Vagina (tissue), 2 donors: ENCODE data around the gene SCYL3. TPM values are rescaled to one million over a fixed set of nuclear protein-coding genes. Genes with fewer than 3 reads are reported as not detected.

Source experiments
- DNase-seq, 2 donors: peaks; one replicate each; pipeline ENCODE4 v3.0.0-alpha.2; 2017; ENCODE audit errors: extremely low spot score in 2 of 2
- H3K27ac ChIP-seq: fragments of 200-600 bp; sonication (generic); one replicate; pipeline ENCODE4 v1.5.1; 2019
- H3K27me3 ChIP-seq: fragments of 200-600 bp; sonication (generic); one replicate; pipeline ENCODE4 v1.5.1; 2019
- H3K36me3 ChIP-seq, 2 donors: fragments of 200-600 bp; sonication (generic); one replicate each; pipeline ENCODE4 v1.5.1; 2017 to 2019
- H3K4me1 ChIP-seq: fragments of 200-600 bp; sonication (generic); one replicate; pipeline ENCODE4 v1.5.1; 2019
- H3K4me3 ChIP-seq, 2 donors: fragments of 200-600 bp; sonication (generic); 1 replicate in 1 of 2; 2 replicates in 1 of 2; pipeline ENCODE4 v1.5.1; 2016 to 2019
- H3K9me3 ChIP-seq: fragments of 200-600 bp; sonication (generic); one replicate; pipeline ENCODE4 v1.5.1; 2019
- POLR2A ChIP-seq, 2 donors: fragments of 450-650 bp; IDR thresholded peaks; one replicate each; pipeline ENCODE4 v1.6.1; 2017; ENCODE audit warnings: antibody characterized with exemption in 2 of 2, mild to moderate bottlenecking in 2 of 2, moderate library complexity in 2 of 2
- POLR2AphosphoS5 ChIP-seq, 2 donors: sonication (generic); formaldehyde crosslinking; IDR thresholded peaks; one replicate each; pipeline ENCODE4 v1.9.0; 2017; ENCODE audit warnings: antibody characterized with exemption in 2 of 2, mild to moderate bottlenecking in 2 of 2, low read depth in 1 of 2; ENCODE audit not compliant: insufficient read depth in 1 of 2
- intact Hi-C: fragments of 100-400 bp; cut with DNase I; formaldehyde crosslinking; loops from one replicate; pipeline ENCODE4 v1.15.1; 2023
- total RNA-seq: library from RNA; depleted of rRNA; stranded (reverse); fragments of >200 nt; gene quantifications from one replicate; pipeline ENCODE4 v1.2.3, GENCODE V29; 2016
- TF ChIP-seq, protein P1 (sequence below), 3 experiments: fragments of 450-650 bp in 2 of 3; fragments of 200-600 bp in 1 of 3; sonication (generic) in 1 of 3; IDR thresholded peaks; one replicate each; pipeline ENCODE4 v1.5.1; 2017 to 2019; ENCODE audit warnings: antibody characterized with exemption in 3 of 3, mild to moderate bottlenecking in 2 of 3, moderate library complexity in 2 of 3

SCYL3 gene
- total RNA-seq, 1 donor from 2014 or later, result 11.8 TPM

DNA sequence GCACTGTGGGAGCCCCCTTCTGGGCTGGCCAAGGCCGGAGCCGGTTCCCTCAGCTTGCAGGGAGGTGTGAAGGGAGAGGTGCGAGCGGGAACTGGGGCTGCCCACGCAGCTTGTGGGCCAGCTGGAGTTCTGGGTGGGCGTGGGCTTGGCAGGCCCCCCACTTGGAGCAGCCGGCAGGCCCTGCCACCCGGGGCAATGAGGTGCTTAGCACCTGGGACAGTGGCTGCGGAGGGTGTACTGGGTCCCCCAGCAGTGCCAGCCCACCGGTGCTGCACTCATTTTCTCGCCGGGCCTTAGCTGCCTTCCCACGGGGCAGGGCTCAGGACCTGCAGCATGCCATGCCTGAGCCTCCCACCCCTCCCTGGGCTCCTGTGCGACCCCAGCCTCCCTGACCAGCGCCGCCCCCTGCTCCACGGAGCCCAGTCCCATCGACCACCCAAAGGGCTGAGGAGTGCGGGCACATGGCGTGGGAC is 11.6 kb downstream of the SCYL3 start:
- intact Hi-C loops, result no loop called here
- no peak for DNase-seq
- no peak overlapping the region for H3K4me3 ChIP-seq
- H3K27me3 ChIP-seq, result no peaks in the 10 kb centered on the region
- no peaks in the 10 kb centered on the region for H3K9me3 ChIP-seq
- no peak overlapping the region for H3K27ac ChIP-seq
- peaks cover 0 to 13% of the 10 kb centered on the region in 2 donors for H3K36me3 ChIP-seq
- TF ChIP-seq POLR2AphosphoS5 (IDR thresholded peaks at IDR 0.05; ENCODE audit: insufficient read depth in 1 of 2, low read depth in 1 of 2) (no peak), POLR2A (IDR thresholded peaks at IDR 0.05) (no peak)
- TF ChIP-seq, protein P1, sequence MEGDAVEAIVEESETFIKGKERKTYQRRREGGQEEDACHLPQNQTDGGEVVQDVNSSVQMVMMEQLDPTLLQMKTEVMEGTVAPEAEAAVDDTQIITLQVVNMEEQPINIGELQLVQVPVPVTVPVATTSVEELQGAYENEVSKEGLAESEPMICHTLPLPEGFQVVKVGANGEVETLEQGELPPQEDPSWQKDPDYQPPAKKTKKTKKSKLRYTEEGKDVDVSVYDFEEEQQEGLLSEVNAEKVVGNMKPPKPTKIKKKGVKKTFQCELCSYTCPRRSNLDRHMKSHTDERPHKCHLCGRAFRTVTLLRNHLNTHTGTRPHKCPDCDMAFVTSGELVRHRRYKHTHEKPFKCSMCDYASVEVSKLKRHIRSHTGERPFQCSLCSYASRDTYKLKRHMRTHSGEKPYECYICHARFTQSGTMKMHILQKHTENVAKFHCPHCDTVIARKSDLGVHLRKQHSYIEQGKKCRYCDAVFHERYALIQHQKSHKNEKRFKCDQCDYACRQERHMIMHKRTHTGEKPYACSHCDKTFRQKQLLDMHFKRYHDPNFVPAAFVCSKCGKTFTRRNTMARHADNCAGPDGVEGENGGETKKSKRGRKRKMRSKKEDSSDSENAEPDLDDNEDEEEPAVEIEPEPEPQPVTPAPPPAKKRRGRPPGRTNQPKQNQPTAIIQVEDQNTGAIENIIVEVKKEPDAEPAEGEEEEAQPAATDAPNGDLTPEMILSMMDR (IDR thresholded peaks at IDR 0.05), result no peak
- H3K4me1 ChIP-seq, result no peaks in the 10 kb centered on the region

DNA sequence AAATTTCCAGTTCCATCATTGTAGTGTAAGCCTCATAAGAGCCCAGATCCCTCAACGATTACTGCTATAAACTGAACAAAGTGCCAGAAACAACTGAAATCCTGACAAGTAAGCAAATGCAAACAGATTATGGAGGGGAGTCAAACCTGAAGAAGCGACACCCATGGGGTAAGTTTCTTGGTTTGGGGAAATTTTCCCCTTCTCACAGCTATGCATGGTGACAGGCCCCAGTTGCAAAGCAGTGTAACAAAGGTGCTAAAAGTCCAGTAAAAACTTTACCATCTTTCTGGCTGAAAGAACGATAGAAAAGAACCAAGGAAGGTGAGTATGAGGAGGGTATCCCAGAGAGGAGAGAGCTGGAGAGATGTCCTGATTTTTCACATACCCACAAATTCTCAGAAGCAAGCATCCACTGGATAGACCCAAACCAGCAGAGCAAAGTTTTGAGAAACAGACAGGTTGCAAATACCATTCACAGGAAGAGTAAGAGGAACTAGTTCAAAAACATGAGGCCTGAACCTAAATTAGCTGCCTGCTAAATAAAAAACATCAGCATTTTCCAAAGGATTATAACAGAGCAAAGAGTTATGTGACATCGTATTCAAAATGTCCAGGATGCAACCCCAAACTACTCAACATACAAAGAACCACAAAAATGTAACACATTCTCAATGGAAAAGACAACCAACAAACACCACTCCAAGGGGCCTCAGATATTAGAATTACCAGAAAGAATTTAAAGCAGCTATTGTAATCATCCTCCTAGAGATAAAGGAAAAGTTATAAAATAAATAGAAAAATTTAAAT is 14.5 kb downstream of the SCYL3 start:
- no peaks in the 10 kb centered on the region for H3K9me3 ChIP-seq
- no peaks in the 10 kb centered on the region for H3K27me3 ChIP-seq
- H3K27ac ChIP-seq, result no peak overlapping the region
- TF ChIP-seq POLR2A (IDR thresholded peaks at IDR 0.05), result no peak
- TF ChIP-seq POLR2AphosphoS5 (IDR thresholded peaks at IDR 0.05; ENCODE audit: insufficient read depth in 1 of 2, low read depth in 1 of 2), result no peak
- TF ChIP-seq, protein P1 (IDR thresholded peaks at IDR 0.05), result no peak
- no peak overlapping the region for H3K4me3 ChIP-seq
- H3K4me1 ChIP-seq, result no peaks in the 10 kb centered on the region
- intact Hi-C loops, result no loop called here
- DNase-seq, result no peak
- peaks cover 0 to 32% of the 10 kb centered on the region in 2 donors for H3K36me3 ChIP-seq

DNA sequence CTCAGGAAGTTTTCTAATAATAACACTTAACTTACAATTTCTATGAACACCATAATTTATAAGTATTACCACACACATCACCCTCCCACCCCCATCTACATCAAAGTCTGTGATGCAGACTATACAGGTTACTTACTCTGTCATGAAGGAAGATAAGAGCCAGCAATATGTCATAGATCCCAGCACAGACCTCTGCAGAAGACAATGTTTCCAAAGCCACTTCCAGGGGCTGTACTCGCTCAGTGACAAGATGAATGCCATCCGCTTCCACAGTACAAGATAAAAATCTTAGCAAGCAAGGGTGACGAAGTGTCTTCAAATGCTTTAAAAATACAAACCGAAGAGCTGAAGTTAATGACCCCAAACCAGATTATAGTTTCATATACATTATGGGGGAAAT is 15.2 kb downstream of the SCYL3 start:
- intact Hi-C loops, result no loop called here

DNA sequence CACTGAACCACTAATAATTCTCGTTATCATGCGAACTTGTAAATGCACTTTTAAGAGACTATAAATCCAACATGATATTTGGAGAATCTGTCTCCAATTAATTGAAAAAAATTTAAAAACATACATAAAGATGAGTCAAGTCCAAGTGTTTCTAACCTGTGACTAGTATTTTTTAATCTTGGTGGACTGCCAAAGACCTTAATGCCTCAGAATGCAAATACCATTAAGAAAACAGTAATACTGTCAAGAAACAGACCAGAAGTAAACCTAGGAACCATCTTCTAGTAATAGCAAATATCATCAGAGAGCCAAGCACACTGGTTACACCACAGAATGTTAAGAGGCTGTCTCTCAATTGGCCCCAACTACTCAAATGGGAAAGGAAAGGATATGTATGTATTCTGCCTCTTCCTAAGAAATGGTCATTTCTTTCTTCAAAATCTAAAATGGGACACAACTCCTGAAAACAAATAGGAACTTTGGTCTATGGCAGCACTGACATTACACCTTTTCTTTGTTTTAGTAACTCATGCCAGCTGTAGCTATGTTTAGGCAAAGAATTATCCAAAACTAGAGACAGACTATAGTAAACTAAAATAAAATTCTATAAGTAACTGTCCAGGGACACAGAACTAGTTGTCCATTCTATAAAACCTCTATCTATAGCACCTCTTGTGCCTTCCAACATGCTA is 15.8 kb downstream of the SCYL3 start:
- intact Hi-C loops, result no loop called here
- no peaks in the 10 kb centered on the region for H3K9me3 ChIP-seq
- H3K36me3 ChIP-seq, result peaks cover 0 to 45% of the 10 kb centered on the region in 2 donors
- DNase-seq, result no peak
- no peak overlapping the region for H3K4me3 ChIP-seq
- no peaks in the 10 kb centered on the region for H3K27me3 ChIP-seq
- no peaks in the 10 kb centered on the region for H3K4me1 ChIP-seq
- no peak for TF ChIP-seq POLR2A (IDR thresholded peaks at IDR 0.05)
- TF ChIP-seq POLR2AphosphoS5 (IDR thresholded peaks at IDR 0.05; ENCODE audit: insufficient read depth in 1 of 2, low read depth in 1 of 2), result no peak
- TF ChIP-seq, protein P1 (IDR thresholded peaks at IDR 0.05), result no peak
- H3K27ac ChIP-seq, result no peak overlapping the region

More for the DNA sequence above, 15.2 kb downstream of the SCYL3 start:
- H3K9me3 ChIP-seq, result no peaks in the 10 kb centered on the region
- H3K36me3 ChIP-seq, result peaks cover 0 to 39% of the 10 kb centered on the region in 2 donors
- DNase-seq, result no peak
- no peaks in the 10 kb centered on the region for H3K4me1 ChIP-seq
- H3K27ac ChIP-seq, result no peak overlapping the region
- H3K4me3 ChIP-seq, result no peak overlapping the region
- TF ChIP-seq POLR2AphosphoS5 (IDR thresholded peaks at IDR 0.05; ENCODE audit: insufficient read depth in 1 of 2, low read depth in 1 of 2) (no peak), POLR2A (IDR thresholded peaks at IDR 0.05) (no peak)
- TF ChIP-seq, protein P1 (IDR thresholded peaks at IDR 0.05), result no peak
- H3K27me3 ChIP-seq, result no peaks in the 10 kb centered on the region
